CD4-positive, alpha-beta T cell treated with Interleukin-15 for 4 hours (primary cell): Measurements from ENCODE around the gene RSBN1L.
"Not testable (repeated sequence)": the region's sequence is repeated elsewhere in the genome, so short reads cannot be mapped to it uniquely, and the experiment has no call there.

Experiments used
- DNase-seq: peaks from one replicate; pipeline ENCODE4 v3.0.0-alpha.2; 2020; ENCODE audit warnings: low spot score

RSBN1L gene

GRCh38 chr7:77770316-77770715 lies 74.1 kb downstream of the RSBN1L start:
- no peak for DNase-seq

GRCh38 chr7:77771901-77772300 lies 75.6 kb downstream of the RSBN1L start:
- no peak for DNase-seq

GRCh38 chr7:77778535-77778934 lies 82.3 kb downstream of the RSBN1L start:
- DNase-seq, result no peak

GRCh38 chr7:77782383-77782782 lies 86.1 kb downstream of the RSBN1L start:
- no peak for DNase-seq

GRCh38 chr7:77783111-77783510 lies 86.9 kb downstream of the RSBN1L start:
- DNase-seq, result no peak

GRCh38 chr7:77783545-77783944 lies 87.3 kb downstream of the RSBN1L start:
- DNase-seq, result no peak

- DNase-seq, result not testable (repeated sequence)
Measured at GRCh38 chr7:77784426-77784825, 88.2 kb downstream of the RSBN1L start.

GRCh38 chr7:77786018-77786417 lies 89.8 kb downstream of the RSBN1L start:
- no peak for DNase-seq

GRCh38 chr7:77786741-77787140 lies 90.5 kb downstream of the RSBN1L start:
- no peak for DNase-seq

GRCh38 chr7:77788327-77788902 lies 92.2 kb downstream of the RSBN1L start:
- DNase-seq, result no peak

- no peak for DNase-seq
Measured at GRCh38 chr7:77791336-77791735, 95.1 kb downstream of the RSBN1L start.

- DNase-seq, result no peak
Measured at GRCh38 chr7:77791956-77792355, 95.7 kb downstream of the RSBN1L start.

GRCh38 chr7:77794000-77794399 lies 97.7 kb downstream of the RSBN1L start:
- no peak for DNase-seq

- DNase-seq, result no peak
Measured at GRCh38 chr7:77796109-77796508, 99.8 kb downstream of the RSBN1L start.

- no peak for DNase-seq
Measured at GRCh38 chr7:77796960-77797359, 100.7 kb downstream of the RSBN1L start.

GRCh38 chr7:77797734-77798393 lies 101.6 kb downstream of the RSBN1L start:
- no peak for DNase-seq

GRCh38 chr7:77798394-77799077 lies 102.3 kb downstream of the RSBN1L start, which contains the start of the genes PHTF2 and TMEM60:
TSS of gene PHTF2 (plus strand) at chr7:77798773.
TSS of gene TMEM60 (minus strand) at chr7:77798434. CDS start at chr7:77794373, 4,061 bp downstream.
- DNase-seq, result peak; percentile 95

GRCh38 chr7:77799078-77799964 lies 103.1 kb downstream of the RSBN1L start:
- DNase-seq, result no peak

- peak; percentile 47 for DNase-seq
Measured at GRCh38 chr7:77800158-77800557, 103.9 kb downstream of the RSBN1L start.

GRCh38 chr7:77800730-77801129 lies 104.5 kb downstream of the RSBN1L start:
- DNase-seq, result no peak

GRCh38 chr7:77802557-77803405 lies 106.5 kb downstream of the RSBN1L start:
- peak; percentile 77 for DNase-seq
